ENCODE results near the gene USP19. TPM values are rescaled to one million over a fixed set of nuclear protein-coding genes. Genes with fewer than 3 reads are reported as not detected.

USP19 gene
- total and polyA plus RNA-seq, 5 donors from 2014 or later, result 23.4 to 57.8 (median 26.6) TPM

DNA sequence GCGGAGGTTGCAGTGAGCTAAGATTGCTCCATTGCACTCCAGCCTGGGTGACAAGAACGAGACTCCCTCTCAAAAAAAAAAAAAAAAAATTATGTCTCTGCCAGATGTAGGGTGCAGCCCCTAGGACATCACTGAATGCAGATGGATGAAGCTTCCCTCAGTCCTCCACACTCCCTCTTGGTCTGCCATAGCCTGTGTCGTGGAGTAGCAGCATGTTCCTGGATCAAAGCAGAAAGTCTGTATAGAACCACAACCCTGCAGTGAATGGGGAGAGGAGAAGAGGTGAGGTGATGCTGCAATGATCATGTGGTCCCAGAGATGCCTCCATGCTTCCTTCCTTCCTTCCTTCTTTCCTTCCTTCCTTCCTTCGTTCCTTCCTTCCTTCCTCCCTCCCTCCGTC lies 27.5 kb upstream of the USP19 start:
- no peaks in the 10 kb centered on the region for H3K27me3 ChIP-seq (ENCODE audit: control insufficient read depth, insufficient read depth, low read length)
- peaks cover 9% of the 10 kb centered on the region for H3K27me3 Mint-ChIP-seq
- DNase-seq (no peak), ATAC-seq (ENCODE audit: low read depth in 2 of 2) (no peak)
- no peak overlapping the region for H3K4me3 ChIP-seq (ENCODE audit: low read depth, low read length)
- H3K4me1 ChIP-seq (ENCODE audit: control insufficient read depth, insufficient read depth, low read length, poor library complexity, severe bottlenecking), result no peaks in the 10 kb centered on the region
- H3K9me3 ChIP-seq (ENCODE audit: control insufficient read depth in 2 of 2, low read length in 2 of 2), result no peaks in the 10 kb centered on the region
- peak overlapping the region in 1 of 3 donors; percentile 62 for H3K27ac Mint-ChIP-seq
- no peaks in the 10 kb centered on the region for H3K4me1 Mint-ChIP-seq
- H3K27ac ChIP-seq (ENCODE audit: insufficient read depth, low read length, poor library complexity, severe bottlenecking), result no peak overlapping the region
- no peaks in the 10 kb centered on the region for H3K36me3 Mint-ChIP-seq
- H3K4me3 Mint-ChIP-seq, result no peak overlapping the region
- H3K9me3 Mint-ChIP-seq, result peaks cover 0 to 1% (median 0%) of the 10 kb centered on the region in 7 donors
- no peaks in the 10 kb centered on the region for H3K36me3 ChIP-seq (ENCODE audit: control insufficient read depth, insufficient read depth, low read length)

GRCh38 chr3:49140080-49140479 lies 19.5 kb upstream of the USP19 start:
- no peak overlapping the region for H3K4me3 Mint-ChIP-seq
- H3K27me3 ChIP-seq (ENCODE audit: control insufficient read depth, insufficient read depth, low read length), result no peaks in the 10 kb centered on the region
- H3K27ac Mint-ChIP-seq, result no peak overlapping the region
- peaks cover 16% of the 10 kb centered on the region for H3K27me3 Mint-ChIP-seq
- no peaks in the 10 kb centered on the region for H3K36me3 Mint-ChIP-seq
- no peaks in the 10 kb centered on the region for H3K4me1 Mint-ChIP-seq
- no peaks in the 10 kb centered on the region for H3K9me3 ChIP-seq (ENCODE audit: control insufficient read depth in 2 of 2, low read length in 2 of 2)
- DNase-seq (no peak), ATAC-seq (ENCODE audit: low read depth in 2 of 2) (no peak)
- H3K36me3 ChIP-seq (ENCODE audit: control insufficient read depth, insufficient read depth, low read length), result no peaks in the 10 kb centered on the region
- no peaks in the 10 kb centered on the region for H3K4me1 ChIP-seq (ENCODE audit: control insufficient read depth, insufficient read depth, low read length, poor library complexity, severe bottlenecking)
- no peak overlapping the region for H3K27ac ChIP-seq (ENCODE audit: insufficient read depth, low read length, poor library complexity, severe bottlenecking)
- no peak overlapping the region for H3K4me3 ChIP-seq (ENCODE audit: low read depth, low read length)
- H3K9me3 Mint-ChIP-seq, result peaks cover 0 to 8% (median 0%) of the 10 kb centered on the region in 7 donors

DNA sequence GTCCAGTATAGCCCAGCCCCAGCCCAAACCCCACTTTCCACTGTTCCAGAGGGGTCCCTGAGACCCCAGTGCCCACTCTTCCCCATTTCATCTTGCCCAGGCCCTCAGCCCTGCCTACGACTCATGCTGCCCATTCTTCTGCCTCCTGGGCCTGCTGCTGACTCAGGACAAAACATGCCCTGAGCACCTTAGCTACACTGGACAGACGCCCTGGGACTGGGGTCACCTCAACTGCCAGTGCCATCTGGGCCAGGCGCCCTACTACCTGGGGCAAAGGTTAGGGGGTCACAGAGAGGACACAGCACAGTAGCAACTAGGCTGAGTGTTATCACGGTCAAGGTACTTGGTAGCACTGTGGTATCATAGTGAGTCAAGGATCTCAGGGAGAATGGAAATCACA lies 14.9 kb upstream of the USP19 start:
- no peak overlapping the region for H3K4me3 Mint-ChIP-seq
- peaks cover 2% of the 10 kb centered on the region for H3K27me3 ChIP-seq (ENCODE audit: control insufficient read depth, insufficient read depth, low read length)
- H3K27me3 Mint-ChIP-seq, result peaks cover 30% of the 10 kb centered on the region
- DNase-seq (no peak), ATAC-seq (ENCODE audit: low read depth in 2 of 2) (no peak)
- no peak overlapping the region for H3K27ac Mint-ChIP-seq
- no peaks in the 10 kb centered on the region for H3K4me1 ChIP-seq (ENCODE audit: control insufficient read depth, insufficient read depth, low read length, poor library complexity, severe bottlenecking)
- H3K36me3 ChIP-seq (ENCODE audit: control insufficient read depth, insufficient read depth, low read length), result no peaks in the 10 kb centered on the region
- no peak overlapping the region for H3K4me3 ChIP-seq (ENCODE audit: low read depth, low read length)
- H3K36me3 Mint-ChIP-seq, result no peaks in the 10 kb centered on the region
- H3K27ac ChIP-seq (ENCODE audit: insufficient read depth, low read length, poor library complexity, severe bottlenecking), result no peak overlapping the region
- H3K9me3 Mint-ChIP-seq, result peaks cover 0 to 2% (median 0%) of the 10 kb centered on the region in 7 donors
- no peaks in the 10 kb centered on the region for H3K4me1 Mint-ChIP-seq
- H3K9me3 ChIP-seq (ENCODE audit: control insufficient read depth in 2 of 2, low read length in 2 of 2), result no peaks in the 10 kb centered on the region

DNA sequence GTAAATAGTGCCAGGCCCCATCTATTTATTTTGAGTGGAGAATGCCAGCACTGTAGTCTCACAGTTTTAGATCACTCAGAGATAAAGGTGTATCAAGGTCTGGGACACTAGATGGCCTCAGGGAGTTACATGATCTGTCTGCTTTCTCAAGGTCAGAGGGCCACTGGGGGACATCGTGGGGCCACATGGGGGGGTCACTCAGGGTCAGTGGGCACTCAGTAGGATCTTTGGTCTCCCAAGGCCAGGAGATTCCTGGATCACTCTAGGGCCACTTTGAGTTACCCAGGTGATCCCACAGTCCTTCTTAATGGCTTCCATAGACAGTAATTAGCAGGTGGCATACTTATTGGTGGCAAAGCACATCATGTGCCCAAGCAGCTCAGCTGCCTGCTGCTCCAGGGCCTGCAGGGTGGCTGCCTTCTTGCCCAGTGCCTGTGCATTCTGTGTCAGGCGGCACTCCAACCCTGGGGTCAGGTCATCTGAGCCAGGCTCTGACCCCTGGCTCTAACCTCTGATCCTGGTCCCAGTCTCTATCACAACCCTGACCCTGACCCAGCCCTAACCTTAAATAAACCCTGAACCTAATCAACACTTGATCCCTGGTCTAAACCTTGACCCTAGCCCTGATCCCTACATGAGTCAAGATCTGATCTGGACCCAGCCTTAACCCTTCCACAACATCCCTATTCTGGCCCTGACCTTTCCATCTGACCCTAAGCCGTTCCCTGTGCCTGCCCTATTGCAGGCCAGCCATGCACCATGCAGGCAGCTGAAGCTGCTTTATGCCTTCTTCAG lies 14.0 kb upstream of the USP19 start:
- no peak overlapping the region for H3K4me3 Mint-ChIP-seq
- DNase-seq, result no peak
- no peaks in the 10 kb centered on the region for H3K9me3 ChIP-seq (ENCODE audit: control insufficient read depth in 2 of 2, low read length in 2 of 2)
- no peaks in the 10 kb centered on the region for H3K4me1 Mint-ChIP-seq
- peaks cover 25% of the 10 kb centered on the region for H3K27me3 Mint-ChIP-seq
- H3K36me3 ChIP-seq (ENCODE audit: control insufficient read depth, insufficient read depth, low read length), result no peaks in the 10 kb centered on the region
- no peak overlapping the region for H3K4me3 ChIP-seq (ENCODE audit: low read depth, low read length)
- no peaks in the 10 kb centered on the region for H3K4me1 ChIP-seq (ENCODE audit: control insufficient read depth, insufficient read depth, low read length, poor library complexity, severe bottlenecking)
- peak overlapping the region in 1 of 3 donors; percentile 71 for H3K27ac Mint-ChIP-seq
- no peak overlapping the region for H3K27ac ChIP-seq (ENCODE audit: insufficient read depth, low read length, poor library complexity, severe bottlenecking)
- peaks cover 2% of the 10 kb centered on the region for H3K27me3 ChIP-seq (ENCODE audit: control insufficient read depth, insufficient read depth, low read length)
- H3K9me3 Mint-ChIP-seq, result peaks cover 0 to 2% (median 0%) of the 10 kb centered on the region in 7 donors
- ATAC-seq (ENCODE audit: low read depth in 2 of 2), result no peak
- H3K36me3 Mint-ChIP-seq, result no peaks in the 10 kb centered on the region

- DNase-seq, result no peak
- no peak overlapping the region for H3K4me3 Mint-ChIP-seq
- H3K36me3 Mint-ChIP-seq, result no peaks in the 10 kb centered on the region
Measured at GRCh38 chr3:49133226-49133951, 12.8 kb upstream of the USP19 start.

DNA sequence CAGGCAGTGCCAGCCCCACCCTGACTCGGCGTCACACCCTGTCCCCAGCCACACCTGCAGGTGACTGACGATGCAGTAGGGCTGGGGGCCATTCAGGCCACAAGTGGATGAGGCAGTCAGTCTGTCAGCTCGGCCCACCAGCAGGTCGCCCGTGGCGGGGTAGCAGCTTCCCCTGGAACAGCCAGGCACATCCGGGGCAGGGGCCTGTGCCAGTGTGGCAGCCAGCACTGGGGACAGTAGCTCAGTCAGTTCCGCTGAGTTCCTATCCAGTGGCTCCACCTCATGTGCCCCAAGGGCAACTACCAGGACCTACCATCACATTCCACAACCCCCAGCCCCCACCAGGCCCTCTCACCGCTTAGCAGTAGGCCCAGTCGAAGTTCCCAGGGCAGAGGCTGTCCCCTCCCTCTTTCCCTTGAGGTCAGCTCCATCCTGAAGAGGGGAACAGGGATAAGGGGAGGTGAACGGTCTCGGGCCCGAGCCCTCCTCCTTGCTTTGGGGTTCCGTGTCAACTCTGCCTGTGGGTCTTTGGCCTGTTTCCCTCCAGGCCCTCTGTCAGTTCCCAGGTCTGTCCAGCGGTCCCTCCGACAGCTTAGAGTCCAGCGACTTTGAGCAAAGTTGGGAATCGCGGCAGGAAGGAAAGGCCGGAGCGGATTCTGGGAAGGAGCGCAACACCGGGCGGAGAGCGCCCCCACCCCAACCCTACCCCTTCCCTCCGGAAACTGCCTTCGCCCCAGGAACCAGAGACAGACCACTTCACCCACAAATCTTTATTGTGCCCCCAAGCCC lies 12.0 kb upstream of the USP19 start, which contains the start of gene LAMB2:
Gene LAMB2 (minus strand): TSS at position 614 of the 789 bp plus-strand sequence. CDS start 183 bp downstream, at position 431.
- DNase-seq, result no peak
- peaks cover 0 to 2% (median 0%) of the 10 kb centered on the region in 7 donors for H3K9me3 Mint-ChIP-seq
- Histone ChIP-seq H3K9me3 (ENCODE audit: control insufficient read depth in 2 of 2, low read length in 2 of 2) (no peaks in the 10 kb centered on the region), H3K4me3 (ENCODE audit: low read depth, low read length) (no peak within 1 kb of the TSS), H3K27ac (ENCODE audit: insufficient read depth, low read length, poor library complexity, severe bottlenecking) (no peak within 1 kb of the TSS), H3K36me3 (ENCODE audit: control insufficient read depth, insufficient read depth, low read length) (no peaks in the 10 kb centered on the region), H3K27me3 (ENCODE audit: control insufficient read depth, insufficient read depth, low read length) (peaks cover 2% of the 10 kb centered on the region), H3K4me1 (ENCODE audit: control insufficient read depth, insufficient read depth, low read length, poor library complexity, severe bottlenecking) (no peaks in the 10 kb centered on the region)
- H3K4me1 Mint-ChIP-seq, result no peaks in the 10 kb centered on the region
- peaks cover 22% of the 10 kb centered on the region for H3K27me3 Mint-ChIP-seq
- H3K27ac Mint-ChIP-seq, result no peak within 1 kb of the TSS
- no peaks in the 10 kb centered on the region for H3K36me3 Mint-ChIP-seq
- no peak within 1 kb of the TSS for H3K4me3 Mint-ChIP-seq
- no peak for ATAC-seq (ENCODE audit: low read depth in 2 of 2)

More at GRCh38 chr3:49133226-49133951, 12.8 kb upstream of the USP19 start:
- H3K27ac ChIP-seq (ENCODE audit: insufficient read depth, low read length, poor library complexity, severe bottlenecking), result no peak overlapping the region
- H3K4me1 ChIP-seq (ENCODE audit: control insufficient read depth, insufficient read depth, low read length, poor library complexity, severe bottlenecking), result no peaks in the 10 kb centered on the region
- Mint-ChIP-seq H3K4me1 (no peaks in the 10 kb centered on the region), H3K27ac (no peak overlapping the region), H3K9me3 (peaks cover 0 to 2% (median 0%) of the 10 kb centered on the region in 7 donors), H3K27me3 (peaks cover 25% of the 10 kb centered on the region)
- peaks cover 2% of the 10 kb centered on the region for H3K27me3 ChIP-seq (ENCODE audit: control insufficient read depth, insufficient read depth, low read length)
- H3K36me3 ChIP-seq (ENCODE audit: control insufficient read depth, insufficient read depth, low read length), result no peaks in the 10 kb centered on the region
- H3K9me3 ChIP-seq (ENCODE audit: control insufficient read depth in 2 of 2, low read length in 2 of 2), result no peaks in the 10 kb centered on the region
- H3K4me3 ChIP-seq (ENCODE audit: low read depth, low read length), result no peak overlapping the region
- no peak for ATAC-seq (ENCODE audit: low read depth in 2 of 2)

DNA sequence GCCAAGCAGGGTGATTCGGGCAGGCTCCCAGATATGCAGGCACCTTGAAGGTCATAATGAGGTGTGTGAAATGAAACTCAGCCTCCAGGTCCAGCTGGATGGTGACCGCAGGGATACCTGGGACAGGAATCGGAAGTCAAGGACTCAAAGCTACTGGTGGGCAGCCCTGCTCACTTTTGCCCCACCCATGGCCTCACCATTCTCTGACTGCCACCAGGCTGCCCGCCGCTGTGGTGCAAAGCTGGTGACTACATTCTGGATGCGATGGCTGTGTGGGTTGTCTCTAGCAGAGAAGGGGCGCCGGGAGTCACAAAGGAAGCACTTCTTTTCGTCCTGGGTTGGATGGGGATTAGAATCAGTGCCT lies 11.4 kb upstream of the USP19 start:
- no peak for DNase-seq
- Histone ChIP-seq H3K4me3 (ENCODE audit: low read depth, low read length) (no peak overlapping the region), H3K36me3 (ENCODE audit: control insufficient read depth, insufficient read depth, low read length) (no peaks in the 10 kb centered on the region), H3K27me3 (ENCODE audit: control insufficient read depth, insufficient read depth, low read length) (peaks cover 2% of the 10 kb centered on the region), H3K27ac (ENCODE audit: insufficient read depth, low read length, poor library complexity, severe bottlenecking) (no peak overlapping the region), H3K9me3 (ENCODE audit: control insufficient read depth in 2 of 2, low read length in 2 of 2) (no peaks in the 10 kb centered on the region), H3K4me1 (ENCODE audit: control insufficient read depth, insufficient read depth, low read length, poor library complexity, severe bottlenecking) (no peaks in the 10 kb centered on the region)
- no peak for ATAC-seq (ENCODE audit: low read depth in 2 of 2)
- H3K36me3 Mint-ChIP-seq, result no peaks in the 10 kb centered on the region
- H3K4me1 Mint-ChIP-seq, result no peaks in the 10 kb centered on the region
- no peak overlapping the region for H3K27ac Mint-ChIP-seq
- H3K27me3 Mint-ChIP-seq, result peaks cover 18% of the 10 kb centered on the region
- H3K9me3 Mint-ChIP-seq, result peaks cover 0 to 4% (median 0%) of the 10 kb centered on the region in 7 donors
- no peak overlapping the region for H3K4me3 Mint-ChIP-seq

Data from CD4-positive, CD25-positive, alpha-beta regulatory T cell (primary cell).